HepG2 (cell line): ENCODE measurements around the gene F7. TPM values are rescaled to one million over a fixed set of nuclear protein-coding genes. Genes with fewer than 3 reads are reported as not detected.

Experiments used
- CEBPG ChIP-seq: IDR thresholded peaks from 2 replicates; pipeline ENCODE4 v1.6.1; 2016
- HNRNPUL1 ChIP-seq: fragments of 200-400 bp; formaldehyde crosslinking; IDR thresholded peaks from 2 replicates; pipeline ENCODE4 v1.6.1; 2017; ENCODE audit warnings: low read depth, mild to moderate bottlenecking, low read length, moderate library complexity
- MAX ChIP-seq: IDR thresholded peaks from 2 replicates; pipeline ENCODE4 v1.6.1; 2012; ENCODE audit warnings: inconsistent platforms
- ZBTB40 ChIP-seq, 2 experiments: fragments of 450-650 bp in 1 of 2; sonication (generic) in 1 of 2; formaldehyde crosslinking in 1 of 2; IDR thresholded peaks; 2 replicates each; pipeline versions ENCODE4 v1.6.1 to v1.8.0; 2016 to 2022; ENCODE audit warnings: antibody characterized with exemption in 1 of 2, mild to moderate bottlenecking in 1 of 2, missing genetic modification reagents in 1 of 2
- polyA plus RNA-seq, 8 experiments: library from polyadenylated mRNA; depleted of rRNA in 3 of 8; stranded (reverse) in 7 of 8; unstranded in 1 of 8; fragments of >200 nt; fragmentation: Illumina TruSeq in 4 of 8; extraction: Trizol in 4 of 8; gene quantifications; 2 replicates each; pipeline versions ENCODE4 v1.2.1 to v1.2.3, GENCODE V29; 2011 to 2016; ENCODE audit warnings: low read depth in 4 of 8, missing spikeins in 1 of 8, mixed read lengths in 1 of 8; ENCODE audit not compliant: insufficient read depth in 1 of 8
- total RNA-seq, 5 experiments: library from RNA; depleted of rRNA; stranded (reverse); fragments of >200 nt; fragmentation: Illumina TruSeq; extraction: Trizol; gene quantifications; 2 replicates each; pipeline ENCODE4 v1.2.3, GENCODE V29; 2016; ENCODE audit warnings: low read depth in 1 of 5

F7 gene
- total and polyA plus RNA-seq, 2 of the 13 experiments (the other 11 are each of a cell fraction or from before 2014, with no cell fraction given), result 12.6 to 26.5 TPM

- TF ChIP-seq ZBTB40 (IDR thresholded peaks at IDR 0.05), result no peak
- no peak for TF ChIP-seq ZBTB40 (CRISPR knock-in tag; IDR thresholded peaks at IDR 0.05)
- no peak for TF ChIP-seq HNRNPUL1
- TF ChIP-seq CEBPG (CRISPR knock-in tag), result no peak
- TF ChIP-seq MAX, result no peak
These were observed 16.9 kb upstream of the F7 start (continued) for GRCh38 chr13:113088691-113089020.
